A549 (cell line): ENCODE data around the gene FUT3.
A peak's percentile ranks its signal among the peaks of the same experiment; 100 is the strongest.

Source experiments
- CEBPB ChIP-seq, 2 experiments: fragments of >200 bp in 1 of 2; sonication (Bioruptor Twin) in 1 of 2; formaldehyde crosslinking in 1 of 2; IDR thresholded peaks; 2 replicates each; pipeline ENCODE4 v1.6.1; 2012 to 2016
- CTCF ChIP-seq: fragments of >200 bp; sonication (Bioruptor Twin); formaldehyde crosslinking; IDR thresholded peaks from 3 replicates; pipeline ENCODE4 v1.5.1; 2016
- E2F6 ChIP-seq: IDR thresholded peaks from 2 replicates; pipeline ENCODE4 v1.6.1; 2012; ENCODE audit warnings: low read depth, borderline replicate concordance
- EHMT2 ChIP-seq: fragments of 200-600 bp; sonication (generic); IDR thresholded peaks from 2 replicates; pipeline ENCODE4 v1.6.1; 2016; ENCODE audit warnings: antibody characterized with exemption, low read depth, mild to moderate bottlenecking, moderate library complexity
- EP300 ChIP-seq, 2 experiments: fragments of >200 bp; sonication (Bioruptor Twin); formaldehyde crosslinking; IDR thresholded peaks; 2 replicates in 1 of 2; 3 replicates in 1 of 2; pipeline ENCODE4 v1.6.1; 2016 to 2017
- HMGXB4 ChIP-seq: fragments of 250-450 bp; sonication (Bioruptor Pico); IDR thresholded peaks from 2 replicates; pipeline ENCODE4 v1.5.0; 2021; ENCODE audit warnings: mild to moderate bottlenecking, moderate library complexity, borderline replicate concordance
- JUNB ChIP-seq: fragments of >200 bp; sonication (Bioruptor Twin); formaldehyde crosslinking; IDR thresholded peaks from 2 replicates; pipeline ENCODE4 v1.6.1; 2016
- NR3C1 ChIP-seq: fragments of >200 bp; sonication (Bioruptor Twin); formaldehyde crosslinking; IDR thresholded peaks from 3 replicates; pipeline ENCODE4 v1.6.1; 2017
- PBX3 ChIP-seq: IDR thresholded peaks from 2 replicates; pipeline ENCODE4 v1.6.1; 2012
- POLR2A ChIP-seq: IDR thresholded peaks from 2 replicates; pipeline ENCODE4 v1.6.1; 2012; ENCODE audit warnings: mild to moderate bottlenecking, low read length
- RAD21 ChIP-seq, 2 experiments: fragments of >200 bp in 1 of 2; sonication (Bioruptor Twin) in 1 of 2; formaldehyde crosslinking in 1 of 2; IDR thresholded peaks in 1 of 2; conservative IDR thresholded peaks in 1 of 2; 2 replicates in 1 of 2; 3 replicates in 1 of 2; pipeline ENCODE4 v1.6.1; 2012 to 2018; ENCODE audit warnings: inconsistent platforms in 1 of 2
- TP53 ChIP-seq: fragments of 250-450 bp; sonication (Bioruptor Pico); IDR thresholded peaks from 2 replicates; pipeline ENCODE4 v1.5.0; 2021; ENCODE audit warnings: mild to moderate bottlenecking, moderate library complexity
- USF2 ChIP-seq: fragments of 450-650 bp; IDR thresholded peaks from 2 replicates; pipeline ENCODE4 v1.6.1; 2014; ENCODE audit warnings: antibody characterized with exemption

GRCh38 chr19:5803752-5804515 lies 47.3 kb downstream of the FUT3 start:
- TF ChIP-seq EHMT2 (no peak), TP53 (no peak), CTCF (peak; percentile 91), JUNB (no peak), EP300 (IDR thresholded peaks at IDR 0.05) (no peak), POLR2A (no peak), CEBPB (IDR thresholded peaks at IDR 0.05) (no peak), E2F6 (peak; percentile 86), USF2 (no peak), NR3C1 (no peak), PBX3 (no peak), HMGXB4 (CRISPR knock-in tag) (no peak), RAD21 (conservative IDR thresholded peaks at IDR 0.05 in 1 of 2, IDR thresholded peaks at IDR 0.05 in 1 of 2) (peak; percentile 78 to 92)
